ENCODE data around the gene KANTR.

KANTR gene

GRCh38 chrX:53075011-53075410 is 18.9 kb upstream of the KANTR start:
- Mint-ChIP-seq H3K4me3 (no peak overlapping the region), H3K27me3 (peaks cover 21% of the 10 kb centered on the region), H3K27ac (no peak overlapping the region), H3K36me3 (ENCODE audit: low read depth) (no peaks in the 10 kb centered on the region), H3K4me1 (ENCODE audit: low read depth) (peaks cover 21% of the 10 kb centered on the region), H3K9me3 (no peaks in the 10 kb centered on the region)
- no peak for DNase-seq

- Mint-ChIP-seq H3K27ac (no peak overlapping the region), H3K4me3 (no peak overlapping the region), H3K36me3 (ENCODE audit: low read depth) (no peaks in the 10 kb centered on the region), H3K27me3 (peaks cover 21% of the 10 kb centered on the region), H3K9me3 (no peaks in the 10 kb centered on the region), H3K4me1 (ENCODE audit: low read depth) (peaks cover 21% of the 10 kb centered on the region)
- no peak for DNase-seq
Observed at GRCh38 chrX:53076671-53077070, 17.3 kb upstream of the KANTR start.

GRCh38 chrX:53077207-53078197 is 16.4 kb upstream of the KANTR start:
- peaks cover 14% of the 10 kb centered on the region for H3K4me1 Mint-ChIP-seq (ENCODE audit: low read depth)
- no peaks in the 10 kb centered on the region for H3K9me3 Mint-ChIP-seq
- no peaks in the 10 kb centered on the region for H3K36me3 Mint-ChIP-seq (ENCODE audit: low read depth)
- peaks cover 18% of the 10 kb centered on the region for H3K27me3 Mint-ChIP-seq
- no peak overlapping the region for H3K4me3 Mint-ChIP-seq
- H3K27ac Mint-ChIP-seq, result no peak overlapping the region
- no peak for DNase-seq

GRCh38 chrX:53078943-53079342 is 15.0 kb upstream of the KANTR start:
- DNase-seq, result no peak
- Mint-ChIP-seq H3K27me3 (peaks cover 23% of the 10 kb centered on the region), H3K36me3 (ENCODE audit: low read depth) (peaks cover 12% of the 10 kb centered on the region), H3K4me3 (no peak overlapping the region), H3K4me1 (ENCODE audit: low read depth) (peaks cover 23% of the 10 kb centered on the region), H3K9me3 (no peaks in the 10 kb centered on the region), H3K27ac (no peak overlapping the region)

GRCh38 chrX:53080628-53081580 is 13.0 kb upstream of the KANTR start:
- no peaks in the 10 kb centered on the region for H3K9me3 Mint-ChIP-seq
- DNase-seq, result no peak
- peak overlapping the region; percentile 91 for H3K27ac Mint-ChIP-seq
- H3K4me3 Mint-ChIP-seq, result peak overlapping the region; percentile 70
- H3K4me1 Mint-ChIP-seq (ENCODE audit: low read depth), result peaks cover 37% of the 10 kb centered on the region
- peaks cover 32% of the 10 kb centered on the region for H3K36me3 Mint-ChIP-seq (ENCODE audit: low read depth)
- peaks cover 34% of the 10 kb centered on the region for H3K27me3 Mint-ChIP-seq

- H3K9me3 Mint-ChIP-seq, result no peaks in the 10 kb centered on the region
- H3K27me3 Mint-ChIP-seq, result peaks cover 38% of the 10 kb centered on the region
- H3K27ac Mint-ChIP-seq, result peak within 1 kb of the TSS; percentile 94
- H3K4me3 Mint-ChIP-seq, result peak within 1 kb of the TSS; percentile 85
- H3K4me1 Mint-ChIP-seq (ENCODE audit: low read depth), result peaks cover 48% of the 10 kb centered on the region
- peaks cover 44% of the 10 kb centered on the region for H3K36me3 Mint-ChIP-seq (ENCODE audit: low read depth)
- peak; percentile 92 for DNase-seq
Observed at GRCh38 chrX:53081925-53082772, 11.8 kb upstream of the KANTR start, which contains the start of gene TSPYL2. TSS of gene TSPYL2 (plus strand) at chrX:53082367. CDS start at chrX:53082499, 132 bp downstream.

GRCh38 chrX:53082773-53083616 is 10.9 kb upstream of the KANTR start:
- no peaks in the 10 kb centered on the region for H3K9me3 Mint-ChIP-seq
- no peak for DNase-seq
- H3K4me1 Mint-ChIP-seq (ENCODE audit: low read depth), result peaks cover 55% of the 10 kb centered on the region
- H3K27ac Mint-ChIP-seq, result peak overlapping the region; percentile 94
- H3K27me3 Mint-ChIP-seq, result peaks cover 44% of the 10 kb centered on the region
- H3K4me3 Mint-ChIP-seq, result peak overlapping the region; percentile 85
- H3K36me3 Mint-ChIP-seq (ENCODE audit: low read depth), result peaks cover 52% of the 10 kb centered on the region

- Mint-ChIP-seq H3K4me3 (peak overlapping the region; percentile 85), H3K36me3 (ENCODE audit: low read depth) (peaks cover 58% of the 10 kb centered on the region), H3K4me1 (ENCODE audit: low read depth) (peaks cover 67% of the 10 kb centered on the region), H3K9me3 (no peaks in the 10 kb centered on the region), H3K27ac (peak overlapping the region; percentile 94), H3K27me3 (peaks cover 52% of the 10 kb centered on the region)
- no peak for DNase-seq
Observed at GRCh38 chrX:53084043-53084570, 9.8 kb upstream of the KANTR start.

- H3K36me3 Mint-ChIP-seq (ENCODE audit: low read depth), result peaks cover 58% of the 10 kb centered on the region
- peaks cover 51% of the 10 kb centered on the region for H3K27me3 Mint-ChIP-seq
- no peak overlapping the region for H3K4me3 Mint-ChIP-seq
- DNase-seq, result no peak
- no peaks in the 10 kb centered on the region for H3K9me3 Mint-ChIP-seq
- H3K4me1 Mint-ChIP-seq (ENCODE audit: low read depth), result peaks cover 70% of the 10 kb centered on the region
- peak overlapping the region; percentile 94 for H3K27ac Mint-ChIP-seq
Observed at GRCh38 chrX:53084863-53085262, 9.1 kb upstream of the KANTR start.

- Mint-ChIP-seq H3K4me3 (no peak overlapping the region), H3K4me1 (ENCODE audit: low read depth) (peaks cover 67% of the 10 kb centered on the region), H3K27me3 (peaks cover 46% of the 10 kb centered on the region)
Observed at GRCh38 chrX:53085661-53086229, 8.2 kb upstream of the KANTR start.

GRCh38 chrX:53086464-53086863 is 7.5 kb upstream of the KANTR start:
- peak overlapping the region; percentile 91 for H3K27ac Mint-ChIP-seq
- no peak for DNase-seq
- peaks cover 58% of the 10 kb centered on the region for H3K36me3 Mint-ChIP-seq (ENCODE audit: low read depth)
- peaks cover 65% of the 10 kb centered on the region for H3K4me1 Mint-ChIP-seq (ENCODE audit: low read depth)
- peaks cover 43% of the 10 kb centered on the region for H3K27me3 Mint-ChIP-seq
- H3K4me3 Mint-ChIP-seq, result no peak overlapping the region
- H3K9me3 Mint-ChIP-seq, result no peaks in the 10 kb centered on the region

More at GRCh38 chrX:53085661-53086229, 8.2 kb upstream of the KANTR start:
- no peak for DNase-seq
- Mint-ChIP-seq H3K36me3 (ENCODE audit: low read depth) (peaks cover 58% of the 10 kb centered on the region), H3K27ac (peak overlapping the region; percentile 35), H3K9me3 (no peaks in the 10 kb centered on the region)

- Mint-ChIP-seq H3K9me3 (no peaks in the 10 kb centered on the region), H3K36me3 (ENCODE audit: low read depth) (peaks cover 58% of the 10 kb centered on the region), H3K27ac (peak overlapping the region; percentile 91), H3K27me3 (peaks cover 41% of the 10 kb centered on the region), H3K4me3 (no peak overlapping the region), H3K4me1 (ENCODE audit: low read depth) (peaks cover 63% of the 10 kb centered on the region)
- no peak for DNase-seq
Observed at GRCh38 chrX:53087388-53087831, 6.5 kb upstream of the KANTR start.
